ENCODE measurements around the gene PPP2R2D.
"Not testable (repeated sequence)": the region's sequence is repeated elsewhere in the genome, so short reads cannot be mapped to it uniquely, and the experiment has no call there.

Gene PPP2R2D

DNA sequence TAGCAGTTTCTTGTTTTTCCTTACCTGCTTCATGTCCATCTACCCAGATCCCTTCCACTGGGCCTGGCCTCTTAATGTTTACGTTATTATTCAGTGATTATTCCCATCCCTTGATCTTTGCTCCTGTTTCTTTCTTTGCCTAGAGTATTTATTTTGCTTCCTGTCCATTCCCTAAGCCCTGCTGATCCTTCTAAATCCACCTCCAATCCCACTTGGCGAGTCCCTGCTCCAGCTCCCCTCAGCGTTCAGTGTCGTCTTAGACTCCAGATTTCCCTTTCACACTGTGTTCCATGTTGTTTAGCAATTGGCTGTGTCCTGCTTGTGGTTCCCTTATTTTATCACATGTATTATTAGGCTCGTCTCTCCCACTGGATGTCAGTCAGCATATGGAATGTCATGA is 7.3 kb downstream of the PPP2R2D start:
- DNase-seq (ENCODE audit: low spot score): no peak

DNA sequence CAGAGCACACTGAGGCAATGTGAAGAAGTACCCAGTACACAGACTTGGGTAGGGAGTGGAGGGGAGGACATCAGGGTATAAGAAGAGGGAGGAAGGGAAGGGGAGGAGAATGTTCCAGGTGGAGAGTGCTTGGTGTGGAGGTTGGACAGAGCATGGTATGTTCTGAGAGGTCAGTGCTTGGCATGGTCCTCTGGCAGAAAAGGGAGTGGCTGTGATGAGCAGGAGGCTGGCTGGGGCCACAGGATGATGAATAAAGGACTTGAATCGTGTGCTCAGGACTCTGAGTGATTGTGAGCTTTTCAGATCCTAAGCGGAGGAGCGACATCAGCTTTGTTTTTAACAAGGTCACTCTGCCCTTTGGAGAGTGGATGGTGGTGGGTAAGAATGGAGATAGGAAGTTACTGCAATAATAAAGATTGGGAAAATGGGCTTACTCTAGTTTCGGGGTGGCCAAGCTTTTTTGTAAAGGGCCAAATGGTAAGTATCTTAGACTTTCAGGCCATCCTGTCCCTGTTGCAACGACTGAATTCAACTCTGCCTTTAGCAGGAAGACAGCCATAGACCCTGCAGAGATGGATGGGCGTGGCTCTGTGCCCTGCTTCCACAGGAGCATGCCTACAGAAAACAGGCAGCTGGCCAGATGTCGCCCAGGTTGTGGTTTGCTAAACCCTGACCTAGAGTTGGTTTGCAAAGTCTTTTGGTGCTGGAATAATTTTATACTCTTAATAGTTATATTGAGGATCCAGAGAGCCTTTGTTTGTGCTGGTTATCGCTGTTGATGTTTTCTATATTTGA is 8.4 kb downstream of the PPP2R2D start:
- DNase-seq (ENCODE audit: low spot score): no peak

DNA sequence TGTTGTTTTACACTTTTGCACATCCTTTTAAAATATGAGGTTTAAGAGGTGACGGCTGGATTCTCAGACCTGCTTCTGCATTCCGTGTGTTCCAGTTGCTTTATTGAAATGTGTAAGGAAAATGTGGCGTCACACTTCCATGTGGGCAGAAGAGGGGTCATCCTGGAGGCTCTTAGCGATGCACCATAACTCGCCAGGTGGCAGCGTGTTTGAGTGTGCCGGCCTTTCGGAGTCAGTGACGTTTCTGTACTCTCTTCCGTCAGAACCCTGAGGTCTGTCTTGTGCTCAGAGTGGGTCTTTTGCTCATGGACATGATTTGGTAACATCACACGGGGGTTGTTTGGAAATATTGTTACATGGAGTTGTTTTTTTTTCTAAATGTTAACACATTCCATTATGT is 9.1 kb downstream of the PPP2R2D start:
- no peak for DNase-seq (ENCODE audit: low spot score)

DNA sequence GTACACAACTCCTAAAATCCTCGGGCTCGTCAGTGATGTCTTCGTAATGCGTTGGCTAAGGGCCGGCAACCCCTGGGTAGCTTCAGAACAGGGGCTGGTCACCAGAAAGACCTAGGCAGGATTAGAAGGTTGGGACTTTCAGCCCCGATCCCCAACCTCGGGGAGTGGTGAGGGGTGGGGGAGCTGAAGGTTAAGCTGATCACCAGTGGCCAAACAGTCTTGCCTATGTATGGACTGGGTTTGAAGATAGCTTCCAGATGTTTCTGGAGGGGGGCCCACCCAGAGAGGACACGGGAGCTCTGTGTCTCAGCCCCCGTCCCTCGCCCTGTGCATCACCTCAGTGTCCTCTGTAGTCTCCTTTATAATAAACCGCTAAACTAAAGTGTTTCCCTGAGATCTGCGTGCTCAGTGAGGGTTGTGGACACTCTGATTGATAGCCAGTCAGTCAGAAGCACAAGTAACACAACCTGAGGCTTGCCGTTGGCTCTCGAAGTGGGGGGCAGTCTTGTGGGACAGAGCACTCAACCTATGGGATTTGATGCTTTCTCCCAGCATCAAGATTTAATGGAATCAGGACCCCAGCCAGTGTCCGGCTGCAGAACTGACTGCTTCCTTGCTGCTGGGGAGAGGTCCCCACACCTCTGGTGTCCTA is 10.0 kb downstream of the PPP2R2D start:
- no peak for DNase-seq (ENCODE audit: low spot score)

DNA sequence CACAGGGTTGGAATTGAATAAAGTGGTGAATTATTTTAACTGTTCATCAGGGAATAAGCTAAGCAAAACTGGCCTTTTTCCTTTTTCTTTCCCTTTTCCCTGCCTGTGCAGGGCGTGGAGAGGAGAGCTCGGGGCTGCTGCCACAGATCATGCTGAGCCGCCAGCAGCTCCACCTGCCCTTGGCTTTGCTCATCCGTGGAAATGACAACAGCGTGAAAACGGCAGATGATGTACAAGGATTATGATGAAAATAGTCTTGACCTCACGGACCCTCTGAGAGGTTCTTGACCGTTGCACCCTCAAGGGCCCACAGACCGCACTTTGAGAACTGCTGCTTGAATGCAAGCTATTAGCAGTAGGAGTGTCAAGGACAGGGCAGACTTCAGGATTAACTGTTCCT is 10.6 kb downstream of the PPP2R2D start:
- DNase-seq (ENCODE audit: low spot score): no peak

DNA sequence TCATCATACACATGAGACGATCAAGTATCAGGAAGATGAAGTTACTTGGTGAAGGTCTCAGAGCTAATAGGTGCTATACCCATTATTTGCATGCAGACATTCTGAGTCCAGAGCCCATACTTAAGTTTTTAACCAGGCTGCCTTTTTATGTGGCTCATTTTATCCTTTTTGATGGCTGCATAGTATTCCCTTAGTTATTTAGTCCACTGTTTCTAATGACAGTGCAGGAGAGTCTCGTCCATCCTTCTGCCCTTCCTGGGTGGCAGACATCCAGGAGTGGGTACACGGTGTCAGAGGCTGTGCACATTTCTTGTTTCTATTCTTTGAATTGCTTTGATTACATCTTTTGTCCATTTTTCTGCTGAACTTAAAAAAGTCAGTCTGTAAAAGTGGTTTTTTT is 11.8 kb downstream of the PPP2R2D start:
- DNase-seq (ENCODE audit: low spot score): no peak

DNA sequence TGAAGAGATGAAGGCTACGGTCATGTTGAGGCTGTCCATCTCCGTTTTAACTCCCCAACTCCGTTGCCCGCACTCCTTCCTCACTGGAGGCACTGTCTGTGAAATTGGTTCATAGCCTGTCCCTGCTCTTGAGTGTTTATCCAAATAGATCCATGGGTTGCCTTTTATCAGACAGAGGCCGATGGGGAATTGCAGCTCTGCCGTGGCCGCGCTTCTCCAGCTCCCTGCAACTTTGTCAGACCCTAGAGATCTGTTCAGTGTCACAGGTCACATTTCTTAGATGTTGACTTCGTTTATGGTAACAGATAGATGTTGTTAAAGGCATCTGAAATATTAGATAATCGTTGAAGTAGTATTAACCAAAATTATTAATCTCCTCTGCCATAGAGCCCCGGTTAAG is 14.7 kb downstream of the PPP2R2D start:
- DNase-seq (ENCODE audit: low spot score): no peak

DNA sequence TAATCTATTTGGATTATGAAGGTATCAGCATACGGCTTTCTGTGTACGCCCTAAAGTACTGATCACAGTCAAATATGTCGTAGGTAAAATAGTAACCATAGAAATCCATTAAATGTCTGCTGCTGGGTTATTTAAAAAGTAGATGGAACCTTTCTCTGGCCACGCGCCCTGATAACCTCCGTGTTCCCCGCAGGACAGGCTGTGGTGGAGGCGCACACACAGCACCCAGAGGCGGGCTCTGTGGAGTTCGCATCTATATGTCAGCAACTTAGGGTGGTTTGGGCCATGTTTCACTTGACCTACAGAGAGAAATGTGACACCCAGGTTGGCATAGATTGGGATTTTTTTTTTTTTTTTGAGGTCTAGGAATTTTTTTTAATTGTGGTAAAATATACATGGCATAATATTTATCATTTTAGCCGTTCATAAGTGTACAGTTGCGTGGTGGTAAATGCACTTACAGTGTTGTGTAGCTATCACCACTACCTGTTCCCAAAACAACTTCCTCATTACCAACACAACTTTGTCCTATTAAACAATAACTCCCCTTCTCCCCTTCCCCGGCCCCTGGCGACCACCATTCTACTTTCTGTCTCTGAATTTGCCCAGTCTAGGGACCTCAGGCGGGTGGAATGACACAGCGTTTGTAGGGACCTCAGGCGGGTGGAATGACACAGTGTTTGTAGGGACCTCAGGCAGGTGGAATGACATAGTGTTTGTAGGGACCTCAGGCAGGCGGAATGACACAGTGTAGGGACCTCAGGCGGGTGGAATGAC is 15.4 kb downstream of the PPP2R2D start:
- DNase-seq (ENCODE audit: low spot score): no peak

DNA sequence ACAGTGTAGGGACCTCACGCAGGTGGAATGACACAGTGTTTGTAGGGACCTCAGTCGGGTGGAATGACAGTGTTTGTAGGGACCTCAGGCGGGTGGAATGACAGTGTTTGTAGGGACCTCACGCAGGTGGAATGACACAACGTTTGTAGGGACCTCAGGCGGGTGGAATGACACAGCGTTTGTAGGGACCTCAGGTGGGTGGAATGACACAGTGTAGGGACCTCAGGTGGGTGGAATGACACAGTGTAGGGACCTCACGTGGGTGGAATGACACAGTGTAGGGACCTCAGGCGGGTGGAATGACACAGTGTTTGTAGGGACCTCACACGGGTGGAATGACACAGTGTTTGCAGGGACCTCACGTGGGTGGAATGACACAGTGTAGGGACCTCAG is 16.0 kb downstream of the PPP2R2D start:
- not testable (repeated sequence) for DNase-seq (ENCODE audit: low spot score)

DNA sequence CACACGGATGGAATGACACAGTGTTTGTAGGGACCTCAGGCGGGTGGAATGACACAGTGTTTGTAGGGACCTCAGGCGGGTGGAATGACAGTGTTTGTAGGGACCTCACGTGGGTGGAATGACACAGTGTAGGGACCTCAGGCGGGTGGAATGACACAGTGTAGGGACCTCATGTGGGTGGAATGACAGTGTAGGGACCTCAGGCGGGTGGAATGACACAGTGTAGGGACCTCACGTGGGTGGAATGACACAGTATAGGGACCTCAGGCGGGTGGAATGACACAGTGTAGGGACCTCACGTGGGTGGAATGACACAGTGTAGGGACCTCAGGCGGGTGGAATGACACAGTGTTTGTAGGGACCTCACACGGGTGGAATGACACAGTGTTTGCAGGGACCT is 16.7 kb downstream of the PPP2R2D start:
- not testable (repeated sequence) for DNase-seq (ENCODE audit: low spot score)

DNA sequence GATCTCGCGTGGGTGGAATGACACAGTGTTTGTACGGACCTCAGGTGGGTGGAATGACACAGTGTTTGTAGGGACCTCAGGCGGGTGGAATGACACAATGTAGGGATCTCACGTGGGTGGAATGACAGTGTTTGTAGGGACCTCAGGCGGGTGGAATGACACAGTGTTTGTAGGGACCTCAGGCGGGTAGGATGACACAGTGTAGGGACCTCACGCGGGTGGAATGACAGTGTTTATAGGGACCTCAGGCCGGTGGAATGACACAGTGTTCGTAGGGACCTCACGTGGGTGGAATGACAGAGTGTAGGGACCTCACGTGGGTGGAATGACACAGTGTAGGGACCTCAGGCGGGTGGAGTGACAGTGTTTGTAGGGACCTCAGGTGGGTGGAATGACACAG is 18.7 kb downstream of the PPP2R2D start:
- not testable (repeated sequence) for DNase-seq (ENCODE audit: low spot score)

DNA sequence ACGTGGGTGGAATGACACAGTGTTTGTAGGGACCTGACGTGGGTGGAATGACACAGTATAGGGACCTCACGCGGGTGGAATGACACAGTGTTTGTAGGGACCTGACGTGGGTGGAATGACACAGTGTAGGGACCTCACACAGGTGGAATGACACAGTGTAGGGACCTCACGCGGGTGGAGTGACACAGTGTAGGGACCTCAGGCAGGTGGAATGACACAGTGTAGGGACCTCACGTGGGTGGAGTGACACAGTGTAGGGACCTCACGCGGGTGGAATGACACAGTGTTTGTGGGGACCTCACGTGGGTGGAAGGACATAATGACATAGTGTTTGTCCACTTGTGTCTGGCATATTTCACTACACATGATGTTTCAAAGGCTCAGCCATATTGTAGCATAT is 19.3 kb downstream of the PPP2R2D start:
- DNase-seq (ENCODE audit: low spot score): no peak

DNA sequence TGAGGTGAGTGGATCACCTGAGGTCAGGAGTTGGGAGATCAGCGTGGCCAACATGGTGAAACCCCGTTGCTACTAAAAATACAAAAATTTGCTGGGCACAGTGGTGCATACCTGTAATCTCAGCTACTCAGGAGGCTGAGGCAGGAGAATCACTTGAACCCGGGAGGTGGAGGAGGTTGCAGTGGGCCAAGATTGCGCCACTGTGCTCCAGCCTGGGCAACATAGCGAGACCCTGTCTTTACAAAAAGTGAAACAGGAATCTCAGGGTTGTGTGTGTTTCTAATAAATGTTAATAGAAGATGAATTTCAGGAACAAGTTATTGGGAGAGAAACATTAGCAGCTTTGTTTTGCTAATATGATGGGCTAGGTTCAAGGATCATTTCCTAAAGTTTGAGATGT is 19.9 kb downstream of the PPP2R2D start:
- DNase-seq (ENCODE audit: low spot score): no peak

DNA sequence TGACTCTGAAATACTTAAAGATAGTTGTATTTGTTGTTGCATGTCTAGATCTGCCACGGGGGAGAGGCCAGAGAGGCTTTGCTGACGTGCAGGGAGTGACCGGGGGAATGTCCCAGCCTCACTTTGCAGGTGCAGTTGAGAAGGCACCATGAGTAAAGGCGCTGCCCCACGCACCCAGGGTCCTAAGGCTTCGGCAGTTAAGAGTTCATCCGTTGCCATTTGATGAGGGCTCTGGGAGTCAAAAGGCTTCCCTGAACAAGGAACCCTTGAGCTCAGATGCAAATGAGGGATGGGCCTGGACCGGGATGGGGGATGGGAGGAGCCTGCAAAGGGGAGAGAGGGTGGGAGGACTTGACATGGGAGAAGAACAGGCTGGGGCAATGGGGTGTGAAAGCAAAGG is 20.4 kb downstream of the PPP2R2D start:
- DNase-seq (ENCODE audit: low spot score): peak; percentile 41

DNA sequence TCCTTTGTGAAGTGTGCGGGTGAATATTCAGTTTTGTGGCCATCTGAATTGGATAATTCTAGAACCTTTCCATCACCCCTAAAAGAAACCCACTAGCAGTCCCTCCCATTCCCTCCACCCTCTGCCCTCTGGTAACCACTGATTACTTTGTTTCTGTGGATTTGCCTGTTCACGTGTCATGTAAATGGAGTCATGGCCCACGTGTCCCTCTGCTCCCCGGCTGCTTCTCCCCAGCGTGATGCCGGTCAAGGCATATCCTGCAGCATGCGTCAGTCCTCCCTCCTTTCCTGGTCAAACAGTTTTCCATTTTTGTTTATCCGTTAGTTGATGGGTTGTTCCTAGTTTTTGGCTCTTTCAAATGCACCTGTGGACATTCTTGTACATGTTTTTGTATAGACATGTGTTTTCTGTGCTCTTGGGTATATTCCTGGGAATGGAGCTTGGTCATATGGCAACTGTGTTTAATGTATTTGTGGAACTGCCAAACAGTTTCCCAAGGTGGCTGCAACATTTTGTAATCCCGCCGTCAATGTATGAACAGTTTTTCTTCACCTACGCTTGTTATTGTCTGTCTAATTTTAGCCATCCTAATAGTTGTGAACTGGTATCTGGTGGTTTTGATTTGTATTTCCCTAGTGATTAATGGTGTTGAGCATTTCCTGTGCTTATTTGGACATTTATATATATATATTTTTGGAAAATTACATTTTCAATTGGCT is 22.4 kb downstream of the PPP2R2D start:
- no peak for DNase-seq (ENCODE audit: low spot score)

DNA sequence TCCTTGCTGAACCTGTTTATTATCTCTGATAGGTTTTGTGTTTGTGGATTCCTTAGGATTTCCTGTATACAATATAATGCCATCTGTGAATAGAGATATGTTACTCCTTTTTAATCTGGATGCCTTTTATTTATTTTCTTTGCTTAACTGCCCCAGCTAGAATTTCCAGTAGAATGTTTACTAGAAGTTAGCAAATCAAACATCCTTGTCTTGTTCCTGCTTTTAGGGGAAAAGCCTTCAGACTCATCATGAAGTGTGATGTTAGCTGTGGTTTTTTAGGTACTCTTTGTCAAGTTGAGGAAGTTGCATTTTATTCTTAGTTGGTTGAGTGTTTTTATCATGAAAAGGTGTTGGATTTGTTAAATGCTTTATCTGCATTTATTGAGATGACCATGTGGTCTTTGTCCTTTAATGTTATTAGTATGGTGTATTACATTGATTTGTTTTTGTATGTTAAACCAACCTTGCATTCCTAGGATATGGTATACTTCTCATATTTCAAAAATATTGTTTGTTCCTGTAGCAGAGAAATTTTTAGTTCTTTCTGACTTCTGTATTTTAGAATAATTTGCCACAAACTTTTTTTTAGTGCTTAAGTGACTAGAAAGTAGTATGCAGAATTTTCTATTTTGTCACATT is 24.3 kb downstream of the PPP2R2D start:
- DNase-seq (ENCODE audit: low spot score): no peak

DNA sequence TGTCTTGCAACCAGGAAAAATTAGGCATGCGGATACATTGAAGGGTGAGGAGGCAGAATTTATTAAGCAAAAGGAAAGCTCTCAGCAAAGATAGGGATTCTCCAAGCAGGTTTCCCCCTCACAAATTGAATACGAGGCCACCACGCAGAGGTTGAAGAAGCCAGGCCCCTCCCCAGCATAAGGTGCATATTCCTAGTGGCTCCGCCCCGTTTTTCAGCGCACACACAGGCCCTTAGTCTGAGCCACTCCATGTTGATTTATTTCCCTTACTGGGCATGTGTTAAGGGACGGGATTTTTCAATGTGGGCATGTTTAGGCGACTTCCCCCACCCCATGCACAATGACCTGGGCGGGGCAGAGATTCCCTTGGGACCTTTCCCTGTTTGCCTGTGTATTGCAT is 24.9 kb downstream of the PPP2R2D start:
- DNase-seq (ENCODE audit: low spot score): peak; percentile 42

DNA sequence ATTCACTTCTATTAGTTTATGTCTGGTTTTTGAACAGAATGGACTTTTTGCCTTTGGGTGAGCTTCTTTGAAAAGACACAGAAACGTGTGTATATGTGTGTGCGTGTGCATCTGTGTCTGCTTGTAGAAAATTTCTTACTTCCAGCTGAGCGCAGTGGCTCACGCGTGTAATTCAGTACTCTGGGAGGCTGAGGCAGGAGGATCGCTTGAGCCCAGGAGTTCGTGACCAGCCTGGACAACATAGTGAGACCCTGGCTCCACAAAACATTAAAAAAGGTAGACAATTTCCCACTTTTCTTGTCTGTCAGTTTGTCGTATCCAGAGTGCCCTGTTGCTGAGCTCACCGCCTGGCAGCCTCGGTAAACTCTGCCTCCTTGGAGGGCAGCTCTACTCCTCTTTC is 25.4 kb downstream of the PPP2R2D start:
- DNase-seq (ENCODE audit: low spot score): no peak

DNA sequence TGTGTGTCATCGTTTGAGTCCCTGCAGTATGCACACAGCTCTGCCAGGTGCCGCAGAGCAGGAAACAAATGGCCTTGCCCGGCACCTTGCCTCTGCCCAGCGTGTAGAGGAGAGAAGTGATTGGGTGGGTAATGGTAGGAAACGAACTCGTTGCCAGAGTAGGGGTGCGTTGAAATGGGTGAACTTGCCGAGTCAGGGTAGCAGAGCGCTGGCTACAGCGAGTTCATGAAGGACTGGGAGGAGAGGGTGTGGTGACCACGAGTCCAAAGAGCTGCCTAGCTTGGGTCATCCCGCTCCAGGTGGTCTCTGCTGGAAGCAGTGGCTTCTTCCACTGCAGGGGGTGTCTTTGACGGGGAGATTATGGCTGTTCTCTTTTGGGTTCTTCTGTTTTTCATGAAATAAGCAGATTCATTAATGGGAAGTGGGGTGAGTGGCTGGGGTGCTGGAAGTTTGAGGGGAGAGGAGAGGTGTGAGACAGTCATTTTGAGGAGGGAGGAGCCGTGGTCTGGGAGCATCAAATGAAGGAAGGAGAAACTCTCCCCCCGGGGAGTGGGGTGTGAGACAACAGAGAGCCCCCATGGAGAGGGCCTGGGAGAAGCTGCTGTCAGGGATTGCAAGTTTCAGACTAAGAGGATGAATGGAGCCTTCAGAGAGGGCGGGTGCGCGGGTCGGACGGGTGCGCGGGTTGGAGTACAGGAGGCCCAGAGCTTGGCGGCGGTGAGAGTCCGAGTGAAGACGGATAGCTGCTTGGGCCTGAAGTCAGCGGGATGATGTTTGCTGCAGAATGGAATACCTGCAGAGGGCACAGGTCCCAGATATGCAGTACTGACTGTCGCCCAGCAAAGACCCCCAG is 26.2 kb downstream of the PPP2R2D start:
- DNase-seq (ENCODE audit: low spot score): no peak

DNA sequence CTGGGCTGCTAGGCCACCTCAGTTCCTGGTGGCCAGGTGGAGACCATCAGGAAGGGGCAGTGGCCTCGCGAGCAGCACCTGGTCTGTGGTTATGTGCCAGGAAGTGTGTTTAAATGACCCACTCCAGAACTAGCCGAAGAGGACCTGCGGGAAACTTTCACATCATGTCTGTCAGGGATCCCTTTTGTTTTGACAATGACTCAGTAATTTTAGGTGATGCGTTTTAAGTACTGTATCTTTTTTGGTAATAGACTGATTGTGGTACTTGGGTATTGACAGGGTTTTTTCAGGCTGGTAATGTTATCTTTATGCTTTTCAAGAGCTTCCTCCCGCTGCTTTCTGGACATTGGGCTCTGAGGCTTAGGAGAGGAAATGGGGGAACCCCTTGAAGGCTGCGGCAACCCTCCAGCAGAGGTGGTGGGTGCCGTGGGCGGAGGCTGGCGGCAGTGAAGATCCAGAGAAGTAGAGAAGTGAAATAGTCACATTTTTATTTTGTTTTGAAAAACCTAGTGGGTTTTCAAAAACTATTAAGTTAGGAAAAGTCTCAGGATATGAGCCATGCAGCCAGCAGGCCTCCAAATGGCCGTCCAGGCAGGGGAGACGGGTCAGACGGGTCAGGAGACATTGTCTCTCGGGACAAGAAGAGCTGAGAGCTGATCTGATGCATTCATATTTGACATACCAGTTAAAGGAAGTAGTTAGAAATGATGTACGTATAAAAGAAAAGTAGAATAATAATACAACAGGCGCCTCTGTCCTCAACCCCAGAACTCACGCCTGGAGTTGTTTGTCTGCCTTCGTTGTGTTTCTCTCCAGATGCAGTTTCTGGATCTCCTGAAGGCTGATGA is 27.7 kb downstream of the PPP2R2D start:
- no peak for DNase-seq (ENCODE audit: low spot score)

All from putamen (tissue), 1 donor.